GM12878 (cell line): ENCODE measurements around the gene ELAVL4. TPM values are rescaled to one million over a fixed set of nuclear protein-coding genes. Genes with fewer than 3 reads are reported as not detected.

Experiments
- ATAC-seq: fragments of 200-7000 bp; cut with Tn5 transposase; 3 replicates; pipeline ENCODE4 v1.9.1; 2020; ENCODE audit warnings: mild to moderate bottlenecking, moderate library complexity
- BruUV-seq: library from RNA; stranded (reverse); fragments of 400-500 nt; replicated peaks from 2 replicates; lab custom pipeline; 2021; lab: Mats Ljungman, UMichigan
- CTCF ChIA-PET: fragments of 300-600 bp; sonication (Branson Sonifier 250); formaldehyde crosslinking; extraction: SDS; loops from one replicate; lab custom pipeline; 2021; ENCODE audit warnings: inconsistent platforms; lab: Yijun Ruan, JAX
- POLR2A ChIA-PET: fragments of 350-600 bp; formaldehyde crosslinking; extraction: SDS; loops from one replicate; lab custom pipeline; 2021; ENCODE audit warnings: inconsistent platforms; lab: Charles Lee
- RAD21 ChIA-PET: fragments of 300-600 bp; sonication (Branson Sonifier 250); formaldehyde crosslinking; loops from one replicate; lab custom pipeline; 2023; ENCODE audit warnings: antibody characterized with exemption; ENCODE audit not compliant: unreplicated experiment; lab: Charles Lee
- SMC1A ChIA-PET: fragments of 300-600 bp; sonication (Branson Sonifier 250); formaldehyde crosslinking; loops from one replicate; lab custom pipeline; 2023; ENCODE audit not compliant: unreplicated experiment, uncharacterized antibody; lab: Charles Lee
- DNase-seq: peaks from one replicate; pipeline ENCODE4 v3.0.0-alpha.2; 2011; ENCODE audit warnings: low read depth, low spot score
- FAIRE-seq: peaks from 3 replicates; lab custom pipeline; 2011; peaks lifted over from hg19 to GRCh38; lab: Jason Lieb, UNC
- H2AFZ ChIP-seq: 2 replicates; pipeline ENCODE4 v1.6.0; 2011; ENCODE audit warnings: low read depth, low read length, control low read depth; ENCODE audit not compliant: control insufficient read depth
- H3K27ac ChIP-seq: 2 replicates; pipeline ENCODE4 v1.5.1; 2011; ENCODE audit warnings: control low read depth; ENCODE audit not compliant: control insufficient read depth, insufficient read depth
- H3K27me3 ChIP-seq, 2 experiments: replicated peaks in 1 of 2; 2 replicates each; pipeline versions ENCODE4 v1.6.0 to v1.6.1; 2011; ENCODE audit warnings: low read length in 1 of 2; ENCODE audit not compliant: control insufficient read depth in 2 of 2, insufficient read depth in 2 of 2
- H3K36me3 ChIP-seq, 2 experiments: 2 replicates each; pipeline ENCODE4 v1.5.1; 2011; ENCODE audit warnings: low read length in 1 of 2; ENCODE audit not compliant: control insufficient read depth in 2 of 2, insufficient read depth in 2 of 2
- H3K4me1 ChIP-seq: 2 replicates; pipeline ENCODE4 v1.6.1; 2011; ENCODE audit warnings: mild to moderate bottlenecking, low read length, moderate library complexity, mixed read lengths; ENCODE audit not compliant: control insufficient read depth, insufficient read depth
- H3K4me2 ChIP-seq: 2 replicates; pipeline ENCODE4 v1.6.0; 2011; ENCODE audit warnings: control low read depth; ENCODE audit not compliant: control insufficient read depth, insufficient read depth
- H3K4me3 ChIP-seq: fragments of 200-600 bp; sonication (generic); 2 replicates; pipeline ENCODE4 v1.5.1; 2016
- H3K79me2 ChIP-seq: 2 replicates; pipeline ENCODE4 v1.6.0; 2011; ENCODE audit warnings: low read length; ENCODE audit not compliant: control insufficient read depth, insufficient read depth
- H3K9ac ChIP-seq: 2 replicates; pipeline ENCODE4 v1.8.0; 2011; ENCODE audit warnings: low read length, control low read depth, mixed read lengths; ENCODE audit not compliant: control insufficient read depth, insufficient read depth
- H3K9me3 ChIP-seq: replicated peaks from 3 replicates; pipeline ENCODE4 v1.5.1; 2011; ENCODE audit warnings: mild to moderate bottlenecking, low read length; ENCODE audit not compliant: control insufficient read depth, insufficient read depth
- H4K20me1 ChIP-seq: 2 replicates; pipeline ENCODE4 v1.6.0; 2011; ENCODE audit not compliant: control insufficient read depth, insufficient read depth
- ASH2L ChIP-seq: fragments of 300-600, 200-600 bp; sonication (generic); IDR thresholded peaks from 2 replicates; pipeline ENCODE4 v1.6.1; 2017; ENCODE audit warnings: low read depth, mild to moderate bottlenecking, borderline replicate concordance
- CREM ChIP-seq: IDR thresholded peaks from 2 replicates; pipeline ENCODE4 v1.6.1; 2014; ENCODE audit warnings: antibody characterized with exemption, low read depth
- FOXK2 ChIP-seq: fragments of 450-650 bp; IDR thresholded peaks from 2 replicates; pipeline ENCODE4 v1.6.1; 2017; ENCODE audit warnings: mild to moderate bottlenecking, moderate library complexity
- MTA3 ChIP-seq: IDR thresholded peaks from 2 replicates; pipeline ENCODE4 v1.6.1; 2012; ENCODE audit warnings: low read length, inconsistent platforms, borderline replicate concordance
- MYB ChIP-seq: fragments of 150-350 bp; IDR thresholded peaks from 2 replicates; pipeline ENCODE4 v1.6.1; 2014; ENCODE audit warnings: mild to moderate bottlenecking, low read depth, low read length, borderline replicate concordance
- POLR2AphosphoS5 ChIP-seq: IDR thresholded peaks from 2 replicates; pipeline ENCODE4 v1.6.1; 2011; ENCODE audit warnings: mild to moderate bottlenecking, low read length, inconsistent platforms
- RAD51 ChIP-seq: fragments of 450-650 bp; IDR thresholded peaks from 2 replicates; pipeline ENCODE4 v1.6.1; 2016; ENCODE audit warnings: moderate library complexity, mild to moderate bottlenecking, inconsistent platforms
- RBBP5 ChIP-seq: fragments of 200-600 bp; sonication (generic); conservative IDR thresholded peaks from 2 replicates; pipeline ENCODE4 v1.6.1; 2016
- RUNX3 ChIP-seq: IDR thresholded peaks from 2 replicates; pipeline ENCODE4 v1.6.1; 2012; ENCODE audit warnings: low read length, inconsistent platforms
- SIX5 ChIP-seq: IDR thresholded peaks from 2 replicates; pipeline ENCODE4 v1.6.1; 2011; ENCODE audit warnings: mild to moderate bottlenecking, low read depth, low read length, moderate library complexity; ENCODE audit not compliant: severe bottlenecking
- TBL1XR1 ChIP-seq: IDR thresholded peaks from 2 replicates; pipeline ENCODE4 v1.6.1; 2012; ENCODE audit warnings: low read depth, low read length, improper control_type of control experiment
- ZBED1 ChIP-seq: IDR thresholded peaks from 2 replicates; pipeline ENCODE4 v1.6.1; 2016; ENCODE audit warnings: borderline replicate concordance
- ZNF207 ChIP-seq: fragments of 450-650 bp; IDR thresholded peaks from 2 replicates; pipeline ENCODE4 v1.6.1; 2014; ENCODE audit warnings: antibody characterized with exemption, mild to moderate bottlenecking, borderline replicate concordance
- WGBS: methylation state at CpG from one replicate; pipeline ENCODE4 v1.1.6; 2016; ENCODE audit warnings: low lambda C conversion rate; ENCODE audit not compliant: insufficient replicate concordance, insufficient coverage; ENCODE audit errors: missing lambda C conversion rate; 5-methylcytosine and 5-hydroxymethylcytosine counted together
- in situ Hi-C: fragments of 300-500 bp; cut with MboI; formaldehyde crosslinking; loops from 9 replicates; pipeline ENCODE4 v1.14.3; 2018; ENCODE audit warnings: mixed read lengths
- intact Hi-C: fragments of 100-400 bp; cut with micrococcal nuclease; formaldehyde crosslinking; loops from one replicate; pipeline ENCODE4 v1.14.2; 2022; ENCODE audit not compliant: unreplicated experiment
- polyA plus RNA-seq, 11 experiments: library from polyadenylated mRNA; depleted of rRNA in 4 of 11; unstranded in 6 of 11; stranded (reverse) in 5 of 11; fragments of >200 nt; fragmentation: Nextera tagmentation in 4 of 11; fragmentation: Illumina TruSeq in 1 of 11; extraction: Ambion mirVana in 4 of 11; extraction: Trizol in 1 of 11; gene quantifications; 1 replicate in 1 of 11; 2 replicates in 10 of 11; pipeline versions ENCODE4 v1.2.1 to v1.2.3, GENCODE V29; 2011 to 2016; ENCODE audit warnings: inconsistent platforms in 2 of 11, missing spikeins in 2 of 11, low read depth in 1 of 11
- total RNA-seq, 4 experiments: library from RNA; depleted of rRNA in 3 of 4; stranded (reverse); fragments of >200 nt in 3 of 4; fragmentation: Illumina TruSeq in 1 of 4; extraction: Trizol in 1 of 4; gene quantifications; 2 replicates each; pipeline versions ENCODE4 v1.2.1 to v1.2.3, GENCODE V29; 2013 to 2021
- TF ChIP-seq, protein P1 (sequence below): fragments of 450-650 bp; IDR thresholded peaks from 2 replicates; pipeline ENCODE4 v1.6.1; 2014; ENCODE audit warnings: mild to moderate bottlenecking
- TF ChIP-seq, protein P2 (sequence below): IDR thresholded peaks from 2 replicates; pipeline ENCODE4 v1.6.1; 2011; ENCODE audit warnings: borderline replicate concordance, low read depth, mild to moderate bottlenecking, moderate library complexity, mixed read lengths, low read length; ENCODE audit not compliant: insufficient read depth; ENCODE audit errors: extremely low read length
- TF ChIP-seq, protein P3 (sequence below): IDR thresholded peaks from 2 replicates; pipeline ENCODE4 v1.6.1; 2011; ENCODE audit warnings: low read depth, low read length, improper control_type of control experiment, borderline replicate concordance

ELAVL4 gene
- total and polyA plus RNA-seq, 10 of the 15 experiments (the other 5 are each of a cell fraction or from before 2014, with no cell fraction given): 0.10 to 0.53 (median 0.17) TPM; not detected in 6

DNA sequence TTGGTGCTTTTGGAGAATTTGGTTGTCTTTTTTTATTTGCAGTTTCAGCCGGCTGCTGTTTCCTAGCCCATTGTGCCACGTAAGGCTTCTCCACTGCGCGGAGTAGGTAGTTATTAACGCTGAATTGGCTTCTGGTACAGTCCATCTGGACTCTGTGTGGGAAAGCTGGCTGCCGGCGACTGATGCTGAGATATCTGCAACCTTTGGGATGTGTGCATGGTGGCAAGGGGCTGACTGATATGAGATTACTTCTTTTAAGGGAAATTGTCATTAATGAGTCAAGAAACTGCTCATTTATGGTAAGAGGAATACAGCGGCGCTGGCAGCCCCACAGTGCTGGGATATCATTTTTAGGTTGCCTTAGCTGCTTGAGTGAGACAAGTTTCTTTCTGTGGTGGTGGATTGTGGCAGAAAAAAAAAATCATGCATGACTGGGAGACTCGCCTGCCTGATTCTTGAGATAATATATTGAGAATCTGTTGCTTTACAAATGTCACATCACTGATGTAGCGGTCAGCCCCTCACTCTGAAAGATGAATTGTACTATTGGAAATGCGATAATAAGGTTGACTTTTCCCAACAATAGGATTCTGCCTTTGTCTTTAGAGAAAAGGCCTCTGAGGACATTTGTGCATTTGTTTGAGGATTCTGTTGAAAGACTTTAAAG, 2.5 kb upstream of the ELAVL4 start:
- Histone ChIP-seq H4K20me1 (no peaks in the 10 kb centered on the region), H3K4me1 (peaks cover 4% of the 10 kb centered on the region; the same call in 1 of the 2 replicates), H3K36me3 (no peaks in the 10 kb centered on the region), H3K4me2 (no peak overlapping the region), H3K27me3 (no peaks in the 10 kb centered on the region; a peak in 3 of 4 replicates), H2AFZ (no peak overlapping the region), H3K79me2 (no peaks in the 10 kb centered on the region), H3K4me3 (no peak overlapping the region), H3K27ac (no peak overlapping the region), H3K9me3 (no peaks in the 10 kb centered on the region), H3K9ac (no peak overlapping the region)
- ChIA-PET RAD21 (no interaction called here), SMC1A (no interaction called here), CTCF (no interaction called here), POLR2A (no interaction called here)
- in situ Hi-C loops: no loop called here
- FAIRE-seq: no peak
- intact Hi-C loops: no loop called here
- TF ChIP-seq, protein P1, sequence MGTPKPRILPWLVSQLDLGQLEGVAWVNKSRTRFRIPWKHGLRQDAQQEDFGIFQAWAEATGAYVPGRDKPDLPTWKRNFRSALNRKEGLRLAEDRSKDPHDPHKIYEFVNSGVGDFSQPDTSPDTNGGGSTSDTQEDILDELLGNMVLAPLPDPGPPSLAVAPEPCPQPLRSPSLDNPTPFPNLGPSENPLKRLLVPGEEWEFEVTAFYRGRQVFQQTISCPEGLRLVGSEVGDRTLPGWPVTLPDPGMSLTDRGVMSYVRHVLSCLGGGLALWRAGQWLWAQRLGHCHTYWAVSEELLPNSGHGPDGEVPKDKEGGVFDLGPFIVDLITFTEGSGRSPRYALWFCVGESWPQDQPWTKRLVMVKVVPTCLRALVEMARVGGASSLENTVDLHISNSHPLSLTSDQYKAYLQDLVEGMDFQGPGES: no peak
- TF ChIP-seq RAD51 (no peak), POLR2AphosphoS5 (no peak), TBL1XR1 (no peak), SIX5 (no peak), MYB (no peak), MTA3 (no peak), CREM (no peak), ZNF207 (no peak), FOXK2 (no peak), RBBP5 (no peak), RUNX3 (no peak), ZBED1 (no peak), ASH2L (no peak)
- TF ChIP-seq, protein P2, sequence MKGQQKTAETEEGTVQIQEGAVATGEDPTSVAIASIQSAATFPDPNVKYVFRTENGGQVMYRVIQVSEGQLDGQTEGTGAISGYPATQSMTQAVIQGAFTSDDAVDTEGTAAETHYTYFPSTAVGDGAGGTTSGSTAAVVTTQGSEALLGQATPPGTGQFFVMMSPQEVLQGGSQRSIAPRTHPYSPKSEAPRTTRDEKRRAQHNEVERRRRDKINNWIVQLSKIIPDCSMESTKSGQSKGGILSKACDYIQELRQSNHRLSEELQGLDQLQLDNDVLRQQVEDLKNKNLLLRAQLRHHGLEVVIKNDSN: no peak
- TF ChIP-seq, protein P3, sequence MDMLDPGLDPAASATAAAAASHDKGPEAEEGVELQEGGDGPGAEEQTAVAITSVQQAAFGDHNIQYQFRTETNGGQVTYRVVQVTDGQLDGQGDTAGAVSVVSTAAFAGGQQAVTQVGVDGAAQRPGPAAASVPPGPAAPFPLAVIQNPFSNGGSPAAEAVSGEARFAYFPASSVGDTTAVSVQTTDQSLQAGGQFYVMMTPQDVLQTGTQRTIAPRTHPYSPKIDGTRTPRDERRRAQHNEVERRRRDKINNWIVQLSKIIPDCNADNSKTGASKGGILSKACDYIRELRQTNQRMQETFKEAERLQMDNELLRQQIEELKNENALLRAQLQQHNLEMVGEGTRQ: no peak
- DNase-seq: no peak
- WGBS: 51% methylated on average over 12 of the region's 12 CpGs
- ATAC-seq: no peak
- BruUV-seq: no TSS peak
